GM23338 (cell line): ENCODE data around the gene UBE2J1.

Experiments used
- CREB1 ChIP-seq: fragments of 250-450 bp; sonication (Bioruptor Pico); IDR thresholded peaks from 2 replicates; pipeline ENCODE4 v1.5.0; 2020; ENCODE audit warnings: low read depth, mild to moderate bottlenecking, moderate library complexity
- EZH2 ChIP-seq: fragments of 200-600 bp; sonication (generic); IDR thresholded peaks from one replicate; pipeline ENCODE4 v1.8.0; 2017; ENCODE audit warnings: antibody characterized with exemption, mild to moderate bottlenecking, low read depth; ENCODE audit not compliant: unreplicated experiment
- EZH2phosphoT487 ChIP-seq: fragments of 200-600 bp; sonication (generic); IDR thresholded peaks from one replicate; pipeline ENCODE4 v1.8.1; 2018; ENCODE audit warnings: antibody characterized with exemption; ENCODE audit not compliant: unreplicated experiment
- JUNB ChIP-seq: IDR thresholded peaks from one replicate; pipeline ENCODE4 v1.6.1; 2016; ENCODE audit warnings: antibody characterized with exemption; ENCODE audit not compliant: unreplicated experiment
- NANOG ChIP-seq: IDR thresholded peaks from 2 replicates; pipeline ENCODE4 v1.6.1; 2016; ENCODE audit warnings: antibody characterized with exemption, borderline replicate concordance
- POLR2AphosphoS5 ChIP-seq: IDR thresholded peaks from 2 replicates; pipeline ENCODE4 v1.6.1; 2016; ENCODE audit warnings: antibody characterized with exemption, low read depth
- STAT1 ChIP-seq: IDR thresholded peaks from one replicate; pipeline ENCODE4 v1.6.1; 2016; ENCODE audit warnings: antibody characterized with exemption; ENCODE audit not compliant: unreplicated experiment
- ZNF114 ChIP-seq: fragments of 250-450 bp; sonication (Bioruptor Pico); IDR thresholded peaks from 2 replicates; pipeline ENCODE4 v1.5.0; 2020; ENCODE audit warnings: mild to moderate bottlenecking, moderate library complexity
- TF ChIP-seq, protein P1 (sequence below), 2 experiments: fragments of 200-600 bp in 1 of 2; sonication (generic) in 1 of 2; conservative IDR thresholded peaks; 2 replicates each; pipeline versions ENCODE4 v1.5.1 to v1.6.1; 2016 to 2017; ENCODE audit warnings: antibody characterized with exemption in 2 of 2, low read depth in 2 of 2, mild to moderate bottlenecking in 2 of 2, moderate library complexity in 1 of 2
- TF ChIP-seq, protein P2 (sequence below): IDR thresholded peaks from one replicate; pipeline ENCODE4 v1.6.1; 2018; ENCODE audit warnings: antibody characterized with exemption; ENCODE audit not compliant: unreplicated experiment
- TF ChIP-seq, protein P3 (sequence below): IDR thresholded peaks from 2 replicates; pipeline ENCODE4 v1.6.1; 2016; ENCODE audit warnings: antibody characterized with exemption

DNA sequence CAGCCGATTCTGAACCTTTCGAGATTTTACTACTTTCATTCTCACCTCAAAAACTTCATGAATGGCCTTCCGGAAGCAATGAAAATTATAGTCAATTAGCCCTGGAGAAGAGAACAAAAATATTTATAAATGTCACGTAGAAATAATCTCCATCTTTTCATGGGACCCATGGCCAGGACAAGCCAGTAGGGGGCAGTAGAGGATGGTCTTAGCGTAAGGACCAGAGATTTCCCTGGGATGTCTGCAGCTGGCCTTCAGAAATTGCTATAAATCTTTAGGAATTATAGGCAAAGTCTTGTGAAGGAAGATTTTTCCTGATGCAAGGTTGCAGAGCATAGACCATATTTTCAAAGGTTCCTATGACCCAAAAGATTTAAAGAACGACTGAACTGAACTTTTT is 15.6 kb upstream of the UBE2J1 start:
- TF ChIP-seq, protein P1, sequence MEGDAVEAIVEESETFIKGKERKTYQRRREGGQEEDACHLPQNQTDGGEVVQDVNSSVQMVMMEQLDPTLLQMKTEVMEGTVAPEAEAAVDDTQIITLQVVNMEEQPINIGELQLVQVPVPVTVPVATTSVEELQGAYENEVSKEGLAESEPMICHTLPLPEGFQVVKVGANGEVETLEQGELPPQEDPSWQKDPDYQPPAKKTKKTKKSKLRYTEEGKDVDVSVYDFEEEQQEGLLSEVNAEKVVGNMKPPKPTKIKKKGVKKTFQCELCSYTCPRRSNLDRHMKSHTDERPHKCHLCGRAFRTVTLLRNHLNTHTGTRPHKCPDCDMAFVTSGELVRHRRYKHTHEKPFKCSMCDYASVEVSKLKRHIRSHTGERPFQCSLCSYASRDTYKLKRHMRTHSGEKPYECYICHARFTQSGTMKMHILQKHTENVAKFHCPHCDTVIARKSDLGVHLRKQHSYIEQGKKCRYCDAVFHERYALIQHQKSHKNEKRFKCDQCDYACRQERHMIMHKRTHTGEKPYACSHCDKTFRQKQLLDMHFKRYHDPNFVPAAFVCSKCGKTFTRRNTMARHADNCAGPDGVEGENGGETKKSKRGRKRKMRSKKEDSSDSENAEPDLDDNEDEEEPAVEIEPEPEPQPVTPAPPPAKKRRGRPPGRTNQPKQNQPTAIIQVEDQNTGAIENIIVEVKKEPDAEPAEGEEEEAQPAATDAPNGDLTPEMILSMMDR (conservative IDR thresholded peaks at IDR 0.05; ENCODE audit: low read depth in 2 of 2), result peak; percentile 87 to 99
- TF ChIP-seq, protein P2, sequence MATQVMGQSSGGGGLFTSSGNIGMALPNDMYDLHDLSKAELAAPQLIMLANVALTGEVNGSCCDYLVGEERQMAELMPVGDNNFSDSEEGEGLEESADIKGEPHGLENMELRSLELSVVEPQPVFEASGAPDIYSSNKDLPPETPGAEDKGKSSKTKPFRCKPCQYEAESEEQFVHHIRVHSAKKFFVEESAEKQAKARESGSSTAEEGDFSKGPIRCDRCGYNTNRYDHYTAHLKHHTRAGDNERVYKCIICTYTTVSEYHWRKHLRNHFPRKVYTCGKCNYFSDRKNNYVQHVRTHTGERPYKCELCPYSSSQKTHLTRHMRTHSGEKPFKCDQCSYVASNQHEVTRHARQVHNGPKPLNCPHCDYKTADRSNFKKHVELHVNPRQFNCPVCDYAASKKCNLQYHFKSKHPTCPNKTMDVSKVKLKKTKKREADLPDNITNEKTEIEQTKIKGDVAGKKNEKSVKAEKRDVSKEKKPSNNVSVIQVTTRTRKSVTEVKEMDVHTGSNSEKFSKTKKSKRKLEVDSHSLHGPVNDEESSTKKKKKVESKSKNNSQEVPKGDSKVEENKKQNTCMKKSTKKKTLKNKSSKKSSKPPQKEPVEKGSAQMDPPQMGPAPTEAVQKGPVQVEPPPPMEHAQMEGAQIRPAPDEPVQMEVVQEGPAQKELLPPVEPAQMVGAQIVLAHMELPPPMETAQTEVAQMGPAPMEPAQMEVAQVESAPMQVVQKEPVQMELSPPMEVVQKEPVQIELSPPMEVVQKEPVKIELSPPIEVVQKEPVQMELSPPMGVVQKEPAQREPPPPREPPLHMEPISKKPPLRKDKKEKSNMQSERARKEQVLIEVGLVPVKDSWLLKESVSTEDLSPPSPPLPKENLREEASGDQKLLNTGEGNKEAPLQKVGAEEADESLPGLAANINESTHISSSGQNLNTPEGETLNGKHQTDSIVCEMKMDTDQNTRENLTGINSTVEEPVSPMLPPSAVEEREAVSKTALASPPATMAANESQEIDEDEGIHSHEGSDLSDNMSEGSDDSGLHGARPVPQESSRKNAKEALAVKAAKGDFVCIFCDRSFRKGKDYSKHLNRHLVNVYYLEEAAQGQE, result no peak
- TF ChIP-seq POLR2AphosphoS5 (no peak), EZH2 (no peak), EZH2phosphoT487 (no peak), ZNF114 (CRISPR knock-in tag) (no peak), JUNB (no peak), CREB1 (CRISPR knock-in tag) (no peak), STAT1 (no peak), NANOG (no peak)
- TF ChIP-seq, protein P3, sequence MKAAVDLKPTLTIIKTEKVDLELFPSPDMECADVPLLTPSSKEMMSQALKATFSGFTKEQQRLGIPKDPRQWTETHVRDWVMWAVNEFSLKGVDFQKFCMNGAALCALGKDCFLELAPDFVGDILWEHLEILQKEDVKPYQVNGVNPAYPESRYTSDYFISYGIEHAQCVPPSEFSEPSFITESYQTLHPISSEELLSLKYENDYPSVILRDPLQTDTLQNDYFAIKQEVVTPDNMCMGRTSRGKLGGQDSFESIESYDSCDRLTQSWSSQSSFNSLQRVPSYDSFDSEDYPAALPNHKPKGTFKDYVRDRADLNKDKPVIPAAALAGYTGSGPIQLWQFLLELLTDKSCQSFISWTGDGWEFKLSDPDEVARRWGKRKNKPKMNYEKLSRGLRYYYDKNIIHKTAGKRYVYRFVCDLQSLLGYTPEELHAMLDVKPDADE, result no peak
